ENCODE data around the gene BMPR1A. TPM values are rescaled to one million over a fixed set of nuclear protein-coding genes. Genes with fewer than 3 reads are reported as not detected.

BMPR1A gene
- total and polyA plus RNA-seq, 2 donors: 36.6 to 128 TPM

- no peak for DNase-seq (ENCODE audit: extremely low spot score)
- no peak overlapping the region for H3K4me3 ChIP-seq (ENCODE audit: low read depth, low read length)
- 82% methylated on average over 13 of the region's 13 CpGs for WGBS
- no peaks in the 10 kb centered on the region for H3K36me3 ChIP-seq (ENCODE audit: insufficient read depth)
- peak overlapping the region; percentile 63 for H3K27ac ChIP-seq (ENCODE audit: low read depth)
- no peaks in the 10 kb centered on the region for H3K4me1 ChIP-seq (ENCODE audit: insufficient read depth)
Observed at GRCh38 chr10:86964061-86964846, 207.8 kb downstream of the BMPR1A start.

GRCh38 chr10:86964847-86965190 lies 208.4 kb downstream of the BMPR1A start:
- WGBS: 70% methylated on average over 2 of the region's 2 CpGs
- Histone ChIP-seq H3K27ac (ENCODE audit: low read depth) (no peak overlapping the region), H3K4me1 (ENCODE audit: insufficient read depth) (no peaks in the 10 kb centered on the region), H3K36me3 (ENCODE audit: insufficient read depth) (no peaks in the 10 kb centered on the region), H3K4me3 (ENCODE audit: low read depth, low read length) (no peak overlapping the region)
- no peak for DNase-seq (ENCODE audit: extremely low spot score)

GRCh38 chr10:86965986-86966654 lies 209.7 kb downstream of the BMPR1A start:
- Histone ChIP-seq H3K4me3 (ENCODE audit: low read depth, low read length) (no peak overlapping the region), H3K4me1 (ENCODE audit: insufficient read depth) (no peaks in the 10 kb centered on the region), H3K36me3 (ENCODE audit: insufficient read depth) (no peaks in the 10 kb centered on the region), H3K27ac (ENCODE audit: low read depth) (no peak overlapping the region)
- DNase-seq (ENCODE audit: extremely low spot score): no peak
- WGBS: 47% methylated on average over 11 of the region's 11 CpGs

- no peaks in the 10 kb centered on the region for H3K4me1 ChIP-seq (ENCODE audit: insufficient read depth)
- DNase-seq (ENCODE audit: extremely low spot score): no peak
- WGBS: 78% methylated on average over 7 of the region's 7 CpGs
Observed at GRCh38 chr10:86967481-86967941, 211.1 kb downstream of the BMPR1A start.

GRCh38 chr10:86968271-86968993 lies 212.0 kb downstream of the BMPR1A start, which contains the start of gene ADIRF:
Gene ADIRF, plus strand, starts transcription at chr10:86968482. Its CDS starts 63 bp downstream, at chr10:86968545.
- H3K4me1 ChIP-seq (ENCODE audit: insufficient read depth): no peaks in the 10 kb centered on the region
- H3K36me3 ChIP-seq (ENCODE audit: insufficient read depth): no peaks in the 10 kb centered on the region
- WGBS: 18% methylated on average over 59 of the region's 59 CpGs
- peak within 1 kb of the TSS; percentile 96 for H3K27ac ChIP-seq (ENCODE audit: low read depth)
- no peak for DNase-seq (ENCODE audit: extremely low spot score)
- H3K4me3 ChIP-seq (ENCODE audit: low read depth, low read length): peak within 1 kb of the TSS; percentile 59

More at GRCh38 chr10:86967481-86967941, 211.1 kb downstream of the BMPR1A start:
- H3K4me3 ChIP-seq (ENCODE audit: low read depth, low read length): no peak overlapping the region
- no peaks in the 10 kb centered on the region for H3K36me3 ChIP-seq (ENCODE audit: insufficient read depth)
- peak overlapping the region; percentile 96 for H3K27ac ChIP-seq (ENCODE audit: low read depth)

GRCh38 chr10:86968994-86969355 lies 212.6 kb downstream of the BMPR1A start:
- Histone ChIP-seq H3K36me3 (ENCODE audit: insufficient read depth) (no peaks in the 10 kb centered on the region), H3K4me1 (ENCODE audit: insufficient read depth) (no peaks in the 10 kb centered on the region), H3K27ac (ENCODE audit: low read depth) (peak overlapping the region; percentile 96), H3K4me3 (ENCODE audit: low read depth, low read length) (peak overlapping the region; percentile 59)
- WGBS: 48% methylated on average over 9 of the region's 9 CpGs
- no peak for DNase-seq (ENCODE audit: extremely low spot score)

- 38% methylated on average over 8 of the region's 8 CpGs for WGBS
- no peak for DNase-seq (ENCODE audit: extremely low spot score)
- H3K4me3 ChIP-seq (ENCODE audit: low read depth, low read length): peak overlapping the region; percentile 59
- peak overlapping the region; percentile 96 for H3K27ac ChIP-seq (ENCODE audit: low read depth)
- H3K4me1 ChIP-seq (ENCODE audit: insufficient read depth): no peaks in the 10 kb centered on the region
- no peaks in the 10 kb centered on the region for H3K36me3 ChIP-seq (ENCODE audit: insufficient read depth)
Observed at GRCh38 chr10:86969421-86970041, 213.1 kb downstream of the BMPR1A start.

GRCh38 chr10:86970162-86970981 lies 214.0 kb downstream of the BMPR1A start:
- Histone ChIP-seq H3K4me3 (ENCODE audit: low read depth, low read length) (peak overlapping the region; percentile 59), H3K36me3 (ENCODE audit: insufficient read depth) (no peaks in the 10 kb centered on the region), H3K27ac (ENCODE audit: low read depth) (peak overlapping the region; percentile 96), H3K4me1 (ENCODE audit: insufficient read depth) (no peaks in the 10 kb centered on the region)
- WGBS: 14% methylated on average over 30 of the region's 30 CpGs
- no peak for DNase-seq (ENCODE audit: extremely low spot score)

GRCh38 chr10:86970982-86971231 lies 214.5 kb downstream of the BMPR1A start:
- DNase-seq (ENCODE audit: extremely low spot score): no peak

GRCh38 chr10:86971232-86971991 lies 215.0 kb downstream of the BMPR1A start:
- DNase-seq (ENCODE audit: extremely low spot score): no peak
- Histone ChIP-seq H3K4me3 (ENCODE audit: low read depth, low read length) (peak overlapping the region; percentile 59), H3K4me1 (ENCODE audit: insufficient read depth) (no peaks in the 10 kb centered on the region), H3K27ac (ENCODE audit: low read depth) (peak overlapping the region; percentile 81), H3K36me3 (ENCODE audit: insufficient read depth) (no peaks in the 10 kb centered on the region)
- WGBS: 9% methylated on average over 66 of the region's 66 CpGs

More at GRCh38 chr10:86970982-86971231, 214.5 kb downstream of the BMPR1A start:
- Histone ChIP-seq H3K4me1 (ENCODE audit: insufficient read depth) (no peaks in the 10 kb centered on the region), H3K4me3 (ENCODE audit: low read depth, low read length) (peak overlapping the region; percentile 59), H3K36me3 (ENCODE audit: insufficient read depth) (no peaks in the 10 kb centered on the region), H3K27ac (ENCODE audit: low read depth) (peak overlapping the region; percentile 96)
- 0% methylated on average over 20 of the region's 20 CpGs for WGBS

- Histone ChIP-seq H3K36me3 (ENCODE audit: insufficient read depth) (no peaks in the 10 kb centered on the region), H3K4me1 (ENCODE audit: insufficient read depth) (no peaks in the 10 kb centered on the region), H3K27ac (ENCODE audit: low read depth) (no peak overlapping the region), H3K4me3 (ENCODE audit: low read depth, low read length) (no peak overlapping the region)
- 93% methylated on average over 11 of the region's 11 CpGs for WGBS
- DNase-seq (ENCODE audit: extremely low spot score): no peak
Observed at GRCh38 chr10:86972613-86973380, 216.4 kb downstream of the BMPR1A start.

- Histone ChIP-seq H3K27ac (ENCODE audit: low read depth) (peak overlapping the region; percentile 3), H3K36me3 (ENCODE audit: insufficient read depth) (no peaks in the 10 kb centered on the region), H3K4me1 (ENCODE audit: insufficient read depth) (no peaks in the 10 kb centered on the region), H3K4me3 (ENCODE audit: low read depth, low read length) (no peak overlapping the region)
- no peak for DNase-seq (ENCODE audit: extremely low spot score)
- WGBS: 75% methylated on average over 7 of the region's 7 CpGs
Observed at GRCh38 chr10:86974484-86974883, 218.1 kb downstream of the BMPR1A start.
